ENCODE measurements around the gene PARP3.
A peak's percentile ranks its signal among the peaks of the same experiment; 100 is the strongest.

The PARP3 gene

GRCh38 chr3:51977446-51978142 is 35.4 kb downstream of the PARP3 start:
- H3K27ac ChIP-seq = no peak overlapping the region
- peaks cover 30 to 34% of the 10 kb centered on the region in 2 experiments for H3K4me1 ChIP-seq (ENCODE audit: control insufficient read depth in 1 of 2, insufficient read depth in 1 of 2, low read depth in 1 of 2, low read length in 1 of 2)
- TF ChIP-seq CTCF (IDR thresholded peaks at IDR 0.05) = no peak

GRCh38 chr3:51978143-51978502 is 36.0 kb downstream of the PARP3 start:
- peaks cover 9% of the 10 kb centered on the region for H3K27me3 ChIP-seq
- H3K4me3 ChIP-seq (ENCODE audit: low read depth in 1 of 2, low read length in 1 of 2) = no peak overlapping the region
- no peak for TF ChIP-seq CTCF (IDR thresholded peaks at IDR 0.05)
- H3K27ac ChIP-seq = no peak overlapping the region
- H3K36me3 ChIP-seq = no peaks in the 10 kb centered on the region
- no peaks in the 10 kb centered on the region for H3K9me3 ChIP-seq
- peaks cover 35 to 39% of the 10 kb centered on the region in 2 experiments for H3K4me1 ChIP-seq (ENCODE audit: control insufficient read depth in 1 of 2, insufficient read depth in 1 of 2, low read depth in 1 of 2, low read length in 1 of 2)

More at GRCh38 chr3:51977446-51978142, 35.4 kb downstream of the PARP3 start:
- no peak overlapping the region for H3K4me3 ChIP-seq (ENCODE audit: low read depth in 1 of 2, low read length in 1 of 2)
- no peaks in the 10 kb centered on the region for H3K9me3 ChIP-seq
- no peaks in the 10 kb centered on the region for H3K36me3 ChIP-seq
- H3K27me3 ChIP-seq = peaks cover 9% of the 10 kb centered on the region

- no peaks in the 10 kb centered on the region for H3K36me3 ChIP-seq
- TF ChIP-seq CTCF (IDR thresholded peaks at IDR 0.05) = no peak
- peaks cover 23 to 24% of the 10 kb centered on the region in 2 experiments for H3K4me1 ChIP-seq (ENCODE audit: control insufficient read depth in 1 of 2, insufficient read depth in 1 of 2, low read depth in 1 of 2, low read length in 1 of 2)
- H3K27ac ChIP-seq = no peak overlapping the region
- H3K9me3 ChIP-seq = no peaks in the 10 kb centered on the region
- no peak overlapping the region for H3K4me3 ChIP-seq (ENCODE audit: low read depth in 1 of 2, low read length in 1 of 2)
- H3K27me3 ChIP-seq = peaks cover 8% of the 10 kb centered on the region
Observed at GRCh38 chr3:51980253-51980652, 38.1 kb downstream of the PARP3 start.

GRCh38 chr3:51982352-51982837 is 40.2 kb downstream of the PARP3 start:
- Histone ChIP-seq H3K36me3 (no peaks in the 10 kb centered on the region), H3K4me3 (ENCODE audit: low read depth in 1 of 2, low read length in 1 of 2) (peak overlapping the region; percentile 72 to 77), H3K4me1 (ENCODE audit: control insufficient read depth in 1 of 2, insufficient read depth in 1 of 2, low read depth in 1 of 2, low read length in 1 of 2) (peaks cover 17 to 18% of the 10 kb centered on the region in 2 experiments), H3K27me3 (no peaks in the 10 kb centered on the region), H3K9me3 (no peaks in the 10 kb centered on the region), H3K27ac (peak overlapping the region; percentile 50)
- TF ChIP-seq CTCF (IDR thresholded peaks at IDR 0.05) = peak; percentile 16

- H3K36me3 ChIP-seq = no peaks in the 10 kb centered on the region
- H3K27me3 ChIP-seq = no peaks in the 10 kb centered on the region
- peak within 1 kb of the TSS; percentile 72 to 77 for H3K4me3 ChIP-seq (ENCODE audit: low read depth in 1 of 2, low read length in 1 of 2)
- peak within 1 kb of the TSS; percentile 50 for H3K27ac ChIP-seq
- peaks cover 17 to 18% of the 10 kb centered on the region in 2 experiments for H3K4me1 ChIP-seq (ENCODE audit: control insufficient read depth in 1 of 2, insufficient read depth in 1 of 2, low read depth in 1 of 2, low read length in 1 of 2)
- peak; percentile 1 for TF ChIP-seq CTCF (IDR thresholded peaks at IDR 0.05)
- no peaks in the 10 kb centered on the region for H3K9me3 ChIP-seq
Observed at GRCh38 chr3:51982838-51983577, 40.8 kb downstream of the PARP3 start, which contains the start of gene ACY1. ACY1 (plus strand) TSS chr3:51983535; CDS start chr3:51984065, 530 bp downstream.
